ENCODE measurements around the gene ASPSCR1. TPM values are rescaled to one million over a fixed set of nuclear protein-coding genes. Genes with fewer than 3 reads are reported as not detected.

ASPSCR1 gene
- total RNA-seq, 1 experiment from 2014 or later, result 60.4 TPM

DNA sequence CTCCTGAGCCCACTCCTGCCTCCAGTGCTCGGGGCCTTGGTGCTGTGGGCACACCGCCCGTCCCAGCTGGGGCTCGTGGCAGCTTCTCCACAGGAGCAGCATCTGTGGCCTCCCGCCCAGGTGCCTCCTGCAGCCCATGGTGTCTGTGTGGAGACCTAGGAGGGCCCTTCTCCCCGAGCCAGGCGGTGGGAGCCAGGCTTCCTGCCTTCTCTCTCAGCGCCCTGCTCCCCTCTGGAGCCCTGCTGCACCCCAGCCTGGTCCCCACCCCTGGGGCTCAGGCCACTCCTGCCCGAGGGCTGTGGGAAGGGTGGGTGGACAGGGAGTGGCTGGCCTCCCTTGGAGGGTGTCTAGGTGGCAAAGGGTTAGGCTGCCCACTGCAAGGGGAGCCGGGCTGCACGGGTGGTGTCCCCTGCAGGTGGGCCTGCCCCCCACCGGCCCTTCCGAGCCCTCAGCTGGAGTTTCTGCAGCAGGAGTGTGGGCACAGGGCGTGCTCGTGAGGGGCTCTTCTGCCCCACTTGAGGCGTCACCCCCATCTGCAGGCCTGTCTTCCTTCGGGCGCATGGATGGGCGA lies 34.3 kb downstream of the ASPSCR1 start (continued):
- TF ChIP-seq, protein P1, sequence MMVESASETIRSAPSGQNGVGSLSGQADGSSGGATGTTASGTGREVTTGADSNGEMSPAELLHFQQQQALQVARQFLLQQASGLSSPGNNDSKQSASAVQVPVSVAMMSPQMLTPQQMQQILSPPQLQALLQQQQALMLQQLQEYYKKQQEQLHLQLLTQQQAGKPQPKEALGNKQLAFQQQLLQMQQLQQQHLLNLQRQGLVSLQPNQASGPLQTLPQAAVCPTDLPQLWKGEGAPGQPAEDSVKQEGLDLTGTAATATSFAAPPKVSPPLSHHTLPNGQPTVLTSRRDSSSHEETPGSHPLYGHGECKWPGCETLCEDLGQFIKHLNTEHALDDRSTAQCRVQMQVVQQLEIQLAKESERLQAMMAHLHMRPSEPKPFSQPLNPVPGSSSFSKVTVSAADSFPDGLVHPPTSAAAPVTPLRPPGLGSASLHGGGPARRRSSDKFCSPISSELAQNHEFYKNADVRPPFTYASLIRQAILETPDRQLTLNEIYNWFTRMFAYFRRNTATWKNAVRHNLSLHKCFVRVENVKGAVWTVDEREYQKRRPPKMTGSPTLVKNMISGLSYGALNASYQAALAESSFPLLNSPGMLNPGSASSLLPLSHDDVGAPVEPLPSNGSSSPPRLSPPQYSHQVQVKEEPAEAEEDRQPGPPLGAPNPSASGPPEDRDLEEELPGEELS (CRISPR knock-in tag; IDR thresholded peaks at IDR 0.05), result no peak
- TF ChIP-seq ZNF317 (CRISPR knock-in tag; IDR thresholded peaks at IDR 0.05; ENCODE audit: borderline replicate concordance, low read depth) (no peak), MXD4 (CRISPR knock-in tag; IDR thresholded peaks at IDR 0.05; ENCODE audit: borderline replicate concordance) (no peak), ZBTB21 (CRISPR knock-in tag; IDR thresholded peaks at IDR 0.05; ENCODE audit: borderline replicate concordance) (no peak), IRF2 (CRISPR knock-in tag; IDR thresholded peaks at IDR 0.05; ENCODE audit: borderline replicate concordance, low read depth) (no peak), JAZF1 (CRISPR knock-in tag; IDR thresholded peaks at IDR 0.05) (no peak), PRRX2 (CRISPR knock-in tag; IDR thresholded peaks at IDR 0.05) (no peak), ZNF232 (CRISPR knock-in tag; IDR thresholded peaks at IDR 0.05) (no peak)
- TF ChIP-seq, protein P2, sequence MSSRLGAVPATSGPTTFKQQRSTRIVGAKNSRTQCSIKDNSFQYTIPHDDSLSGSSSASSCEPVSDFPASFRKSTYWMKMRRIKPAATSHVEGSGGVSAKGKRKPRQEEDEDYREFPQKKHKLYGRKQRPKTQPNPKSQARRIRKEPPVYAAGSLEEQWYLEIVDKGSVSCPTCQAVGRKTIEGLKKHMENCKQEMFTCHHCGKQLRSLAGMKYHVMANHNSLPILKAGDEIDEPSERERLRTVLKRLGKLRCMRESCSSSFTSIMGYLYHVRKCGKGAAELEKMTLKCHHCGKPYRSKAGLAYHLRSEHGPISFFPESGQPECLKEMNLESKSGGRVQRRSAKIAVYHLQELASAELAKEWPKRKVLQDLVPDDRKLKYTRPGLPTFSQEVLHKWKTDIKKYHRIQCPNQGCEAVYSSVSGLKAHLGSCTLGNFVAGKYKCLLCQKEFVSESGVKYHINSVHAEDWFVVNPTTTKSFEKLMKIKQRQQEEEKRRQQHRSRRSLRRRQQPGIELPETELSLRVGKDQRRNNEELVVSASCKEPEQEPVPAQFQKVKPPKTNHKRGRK (CRISPR knock-in tag; IDR thresholded peaks at IDR 0.05; ENCODE audit: borderline replicate concordance), result no peak
- TF ChIP-seq, protein P3, sequence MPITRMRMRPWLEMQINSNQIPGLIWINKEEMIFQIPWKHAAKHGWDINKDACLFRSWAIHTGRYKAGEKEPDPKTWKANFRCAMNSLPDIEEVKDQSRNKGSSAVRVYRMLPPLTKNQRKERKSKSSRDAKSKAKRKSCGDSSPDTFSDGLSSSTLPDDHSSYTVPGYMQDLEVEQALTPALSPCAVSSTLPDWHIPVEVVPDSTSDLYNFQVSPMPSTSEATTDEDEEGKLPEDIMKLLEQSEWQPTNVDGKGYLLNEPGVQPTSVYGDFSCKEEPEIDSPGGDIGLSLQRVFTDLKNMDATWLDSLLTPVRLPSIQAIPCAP (CRISPR knock-in tag; IDR thresholded peaks at IDR 0.05), result no peak
- TF ChIP-seq, protein P4, sequence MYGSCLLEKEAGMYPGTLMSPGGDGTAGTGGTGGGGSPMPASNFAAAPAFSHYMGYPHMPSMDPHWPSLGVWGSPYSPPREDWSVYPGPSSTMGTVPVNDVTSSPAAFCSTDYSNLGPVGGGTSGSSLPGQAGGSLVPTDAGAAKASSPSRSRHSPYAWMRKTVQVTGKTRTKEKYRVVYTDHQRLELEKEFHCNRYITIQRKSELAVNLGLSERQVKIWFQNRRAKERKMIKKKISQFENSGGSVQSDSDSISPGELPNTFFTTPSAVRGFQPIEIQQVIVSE (CRISPR knock-in tag; IDR thresholded peaks at IDR 0.05; ENCODE audit: borderline replicate concordance), result no peak
- TF ChIP-seq, protein P5, sequence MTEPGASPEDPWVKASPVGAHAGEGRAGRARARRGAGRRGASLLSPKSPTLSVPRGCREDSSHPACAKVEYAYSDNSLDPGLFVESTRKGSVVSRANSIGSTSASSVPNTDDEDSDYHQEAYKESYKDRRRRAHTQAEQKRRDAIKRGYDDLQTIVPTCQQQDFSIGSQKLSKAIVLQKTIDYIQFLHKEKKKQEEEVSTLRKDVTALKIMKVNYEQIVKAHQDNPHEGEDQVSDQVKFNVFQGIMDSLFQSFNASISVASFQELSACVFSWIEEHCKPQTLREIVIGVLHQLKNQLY (CRISPR knock-in tag; IDR thresholded peaks at IDR 0.05), result no peak
- TF ChIP-seq, protein P6, sequence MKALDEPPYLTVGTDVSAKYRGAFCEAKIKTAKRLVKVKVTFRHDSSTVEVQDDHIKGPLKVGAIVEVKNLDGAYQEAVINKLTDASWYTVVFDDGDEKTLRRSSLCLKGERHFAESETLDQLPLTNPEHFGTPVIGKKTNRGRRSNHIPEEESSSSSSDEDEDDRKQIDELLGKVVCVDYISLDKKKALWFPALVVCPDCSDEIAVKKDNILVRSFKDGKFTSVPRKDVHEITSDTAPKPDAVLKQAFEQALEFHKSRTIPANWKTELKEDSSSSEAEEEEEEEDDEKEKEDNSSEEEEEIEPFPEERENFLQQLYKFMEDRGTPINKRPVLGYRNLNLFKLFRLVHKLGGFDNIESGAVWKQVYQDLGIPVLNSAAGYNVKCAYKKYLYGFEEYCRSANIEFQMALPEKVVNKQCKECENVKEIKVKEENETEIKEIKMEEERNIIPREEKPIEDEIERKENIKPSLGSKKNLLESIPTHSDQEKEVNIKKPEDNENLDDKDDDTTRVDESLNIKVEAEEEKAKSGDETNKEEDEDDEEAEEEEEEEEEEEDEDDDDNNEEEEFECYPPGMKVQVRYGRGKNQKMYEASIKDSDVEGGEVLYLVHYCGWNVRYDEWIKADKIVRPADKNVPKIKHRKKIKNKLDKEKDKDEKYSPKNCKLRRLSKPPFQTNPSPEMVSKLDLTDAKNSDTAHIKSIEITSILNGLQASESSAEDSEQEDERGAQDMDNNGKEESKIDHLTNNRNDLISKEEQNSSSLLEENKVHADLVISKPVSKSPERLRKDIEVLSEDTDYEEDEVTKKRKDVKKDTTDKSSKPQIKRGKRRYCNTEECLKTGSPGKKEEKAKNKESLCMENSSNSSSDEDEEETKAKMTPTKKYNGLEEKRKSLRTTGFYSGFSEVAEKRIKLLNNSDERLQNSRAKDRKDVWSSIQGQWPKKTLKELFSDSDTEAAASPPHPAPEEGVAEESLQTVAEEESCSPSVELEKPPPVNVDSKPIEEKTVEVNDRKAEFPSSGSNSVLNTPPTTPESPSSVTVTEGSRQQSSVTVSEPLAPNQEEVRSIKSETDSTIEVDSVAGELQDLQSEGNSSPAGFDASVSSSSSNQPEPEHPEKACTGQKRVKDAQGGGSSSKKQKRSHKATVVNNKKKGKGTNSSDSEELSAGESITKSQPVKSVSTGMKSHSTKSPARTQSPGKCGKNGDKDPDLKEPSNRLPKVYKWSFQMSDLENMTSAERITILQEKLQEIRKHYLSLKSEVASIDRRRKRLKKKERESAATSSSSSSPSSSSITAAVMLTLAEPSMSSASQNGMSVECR (CRISPR knock-in tag; IDR thresholded peaks at IDR 0.05; ENCODE audit: borderline replicate concordance), result no peak

DNA sequence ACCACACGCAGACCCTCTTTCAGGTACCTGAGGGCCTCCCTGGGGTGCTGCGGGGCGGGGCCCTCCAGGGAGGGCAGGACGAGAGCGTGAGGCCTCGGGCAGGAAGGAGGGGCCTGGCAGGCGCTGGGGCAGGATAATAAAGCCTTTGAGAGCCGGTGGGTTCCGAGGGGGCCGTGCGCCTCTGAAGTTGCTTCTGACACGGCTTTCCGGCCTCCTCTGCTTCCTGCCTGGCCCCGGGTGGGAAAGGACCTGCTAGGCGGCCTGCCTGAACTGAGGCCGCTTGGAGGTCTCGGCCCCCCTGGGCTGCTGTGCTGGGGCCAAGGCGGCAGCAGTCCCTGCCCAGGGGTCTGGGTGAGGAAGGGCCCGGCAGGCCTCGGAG lies 34.8 kb downstream of the ASPSCR1 start:
- Mint-ChIP-seq H3K4me1 (no peaks in the 10 kb centered on the region), H3K27me3 (ENCODE audit: low read depth) (no peaks in the 10 kb centered on the region), H3K9me3 (no peaks in the 10 kb centered on the region), H3K27ac (no peak overlapping the region), H3K36me3 (no peaks in the 10 kb centered on the region), H3K4me3 (no peak overlapping the region)
- CTCF ChIA-PET, result interaction anchor here (1.3 to 3.0 kb wide), 2 partner anchors 10 to 16 kb away, joined by 4 to 11 read pairs; partner anchors contain the start of genes CENPX and LRRC45
- ATAC-seq (no peak), DNase-seq (ENCODE audit: low spot score) (no peak)
- POLR2A ChIA-PET, result no interaction called here
- TF ChIP-seq, protein P7, sequence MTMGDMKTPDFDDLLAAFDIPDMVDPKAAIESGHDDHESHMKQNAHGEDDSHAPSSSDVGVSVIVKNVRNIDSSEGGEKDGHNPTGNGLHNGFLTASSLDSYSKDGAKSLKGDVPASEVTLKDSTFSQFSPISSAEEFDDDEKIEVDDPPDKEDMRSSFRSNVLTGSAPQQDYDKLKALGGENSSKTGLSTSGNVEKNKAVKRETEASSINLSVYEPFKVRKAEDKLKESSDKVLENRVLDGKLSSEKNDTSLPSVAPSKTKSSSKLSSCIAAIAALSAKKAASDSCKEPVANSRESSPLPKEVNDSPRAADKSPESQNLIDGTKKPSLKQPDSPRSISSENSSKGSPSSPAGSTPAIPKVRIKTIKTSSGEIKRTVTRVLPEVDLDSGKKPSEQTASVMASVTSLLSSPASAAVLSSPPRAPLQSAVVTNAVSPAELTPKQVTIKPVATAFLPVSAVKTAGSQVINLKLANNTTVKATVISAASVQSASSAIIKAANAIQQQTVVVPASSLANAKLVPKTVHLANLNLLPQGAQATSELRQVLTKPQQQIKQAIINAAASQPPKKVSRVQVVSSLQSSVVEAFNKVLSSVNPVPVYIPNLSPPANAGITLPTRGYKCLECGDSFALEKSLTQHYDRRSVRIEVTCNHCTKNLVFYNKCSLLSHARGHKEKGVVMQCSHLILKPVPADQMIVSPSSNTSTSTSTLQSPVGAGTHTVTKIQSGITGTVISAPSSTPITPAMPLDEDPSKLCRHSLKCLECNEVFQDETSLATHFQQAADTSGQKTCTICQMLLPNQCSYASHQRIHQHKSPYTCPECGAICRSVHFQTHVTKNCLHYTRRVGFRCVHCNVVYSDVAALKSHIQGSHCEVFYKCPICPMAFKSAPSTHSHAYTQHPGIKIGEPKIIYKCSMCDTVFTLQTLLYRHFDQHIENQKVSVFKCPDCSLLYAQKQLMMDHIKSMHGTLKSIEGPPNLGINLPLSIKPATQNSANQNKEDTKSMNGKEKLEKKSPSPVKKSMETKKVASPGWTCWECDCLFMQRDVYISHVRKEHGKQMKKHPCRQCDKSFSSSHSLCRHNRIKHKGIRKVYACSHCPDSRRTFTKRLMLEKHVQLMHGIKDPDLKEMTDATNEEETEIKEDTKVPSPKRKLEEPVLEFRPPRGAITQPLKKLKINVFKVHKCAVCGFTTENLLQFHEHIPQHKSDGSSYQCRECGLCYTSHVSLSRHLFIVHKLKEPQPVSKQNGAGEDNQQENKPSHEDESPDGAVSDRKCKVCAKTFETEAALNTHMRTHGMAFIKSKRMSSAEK (CRISPR knock-in tag; IDR thresholded peaks at IDR 0.05; ENCODE audit: borderline replicate concordance), result no peak
- TF ChIP-seq ZNF671 (CRISPR knock-in tag; IDR thresholded peaks at IDR 0.05) (no peak), SP1 (CRISPR knock-in tag; conservative IDR thresholded peaks at IDR 0.05) (no peak), JAZF1 (CRISPR knock-in tag; IDR thresholded peaks at IDR 0.05) (no peak)
- TF ChIP-seq, protein P8, sequence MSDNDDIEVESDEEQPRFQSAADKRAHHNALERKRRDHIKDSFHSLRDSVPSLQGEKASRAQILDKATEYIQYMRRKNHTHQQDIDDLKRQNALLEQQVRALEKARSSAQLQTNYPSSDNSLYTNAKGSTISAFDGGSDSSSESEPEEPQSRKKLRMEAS (CRISPR knock-in tag; IDR thresholded peaks at IDR 0.05), result no peak
- TF ChIP-seq, protein P9, sequence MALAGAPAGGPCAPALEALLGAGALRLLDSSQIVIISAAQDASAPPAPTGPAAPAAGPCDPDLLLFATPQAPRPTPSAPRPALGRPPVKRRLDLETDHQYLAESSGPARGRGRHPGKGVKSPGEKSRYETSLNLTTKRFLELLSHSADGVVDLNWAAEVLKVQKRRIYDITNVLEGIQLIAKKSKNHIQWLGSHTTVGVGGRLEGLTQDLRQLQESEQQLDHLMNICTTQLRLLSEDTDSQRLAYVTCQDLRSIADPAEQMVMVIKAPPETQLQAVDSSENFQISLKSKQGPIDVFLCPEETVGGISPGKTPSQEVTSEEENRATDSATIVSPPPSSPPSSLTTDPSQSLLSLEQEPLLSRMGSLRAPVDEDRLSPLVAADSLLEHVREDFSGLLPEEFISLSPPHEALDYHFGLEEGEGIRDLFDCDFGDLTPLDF (CRISPR knock-in tag; IDR thresholded peaks at IDR 0.05), result no peak
